Measurements from ENCODE around the gene EBP.

DNA sequence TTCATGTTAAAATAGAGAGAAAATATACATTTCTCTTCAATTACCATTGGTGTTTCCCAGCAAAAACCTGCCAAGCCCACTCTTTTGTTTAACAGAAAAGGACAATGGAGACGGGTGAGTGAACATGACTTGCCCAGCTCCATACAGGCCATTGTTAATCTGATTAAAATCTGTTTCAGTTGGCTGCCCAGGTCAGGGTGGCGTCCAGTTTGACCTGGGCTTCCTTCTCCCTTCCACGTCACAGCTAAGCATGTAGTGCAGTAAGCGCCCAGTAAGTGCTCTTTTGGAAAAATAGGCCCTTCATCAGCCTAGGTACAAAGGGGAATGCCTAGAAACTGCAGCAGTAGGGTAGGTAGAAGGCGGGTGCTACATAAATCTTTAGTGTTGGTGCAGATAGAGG, 14.4 kb upstream of the EBP start:
- TF ChIP-seq, protein P1, sequence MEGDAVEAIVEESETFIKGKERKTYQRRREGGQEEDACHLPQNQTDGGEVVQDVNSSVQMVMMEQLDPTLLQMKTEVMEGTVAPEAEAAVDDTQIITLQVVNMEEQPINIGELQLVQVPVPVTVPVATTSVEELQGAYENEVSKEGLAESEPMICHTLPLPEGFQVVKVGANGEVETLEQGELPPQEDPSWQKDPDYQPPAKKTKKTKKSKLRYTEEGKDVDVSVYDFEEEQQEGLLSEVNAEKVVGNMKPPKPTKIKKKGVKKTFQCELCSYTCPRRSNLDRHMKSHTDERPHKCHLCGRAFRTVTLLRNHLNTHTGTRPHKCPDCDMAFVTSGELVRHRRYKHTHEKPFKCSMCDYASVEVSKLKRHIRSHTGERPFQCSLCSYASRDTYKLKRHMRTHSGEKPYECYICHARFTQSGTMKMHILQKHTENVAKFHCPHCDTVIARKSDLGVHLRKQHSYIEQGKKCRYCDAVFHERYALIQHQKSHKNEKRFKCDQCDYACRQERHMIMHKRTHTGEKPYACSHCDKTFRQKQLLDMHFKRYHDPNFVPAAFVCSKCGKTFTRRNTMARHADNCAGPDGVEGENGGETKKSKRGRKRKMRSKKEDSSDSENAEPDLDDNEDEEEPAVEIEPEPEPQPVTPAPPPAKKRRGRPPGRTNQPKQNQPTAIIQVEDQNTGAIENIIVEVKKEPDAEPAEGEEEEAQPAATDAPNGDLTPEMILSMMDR (IDR thresholded peaks at IDR 0.05): no peak
- TF ChIP-seq POLR2A (IDR thresholded peaks at IDR 0.05): no peak

Data from prostate gland (tissue), 2 donors.